ENCODE data around the gene MAGED2.
A peak's percentile ranks its signal among the peaks of the same experiment; 100 is the strongest.
"Not testable (repeated sequence)": the region's sequence is repeated elsewhere in the genome, so short reads cannot be mapped to it uniquely, and the experiment has no call there.

Gene MAGED2

GRCh38 chrX:54807524-54808108 is at the start of gene MAGED2:
TSS of gene MAGED2 (plus strand) at chrX:54807745. CDS start at chrX:54809332, 1,587 bp downstream.
- peak in 1 of 2 experiments; percentile 38 for DNase-seq

DNA sequence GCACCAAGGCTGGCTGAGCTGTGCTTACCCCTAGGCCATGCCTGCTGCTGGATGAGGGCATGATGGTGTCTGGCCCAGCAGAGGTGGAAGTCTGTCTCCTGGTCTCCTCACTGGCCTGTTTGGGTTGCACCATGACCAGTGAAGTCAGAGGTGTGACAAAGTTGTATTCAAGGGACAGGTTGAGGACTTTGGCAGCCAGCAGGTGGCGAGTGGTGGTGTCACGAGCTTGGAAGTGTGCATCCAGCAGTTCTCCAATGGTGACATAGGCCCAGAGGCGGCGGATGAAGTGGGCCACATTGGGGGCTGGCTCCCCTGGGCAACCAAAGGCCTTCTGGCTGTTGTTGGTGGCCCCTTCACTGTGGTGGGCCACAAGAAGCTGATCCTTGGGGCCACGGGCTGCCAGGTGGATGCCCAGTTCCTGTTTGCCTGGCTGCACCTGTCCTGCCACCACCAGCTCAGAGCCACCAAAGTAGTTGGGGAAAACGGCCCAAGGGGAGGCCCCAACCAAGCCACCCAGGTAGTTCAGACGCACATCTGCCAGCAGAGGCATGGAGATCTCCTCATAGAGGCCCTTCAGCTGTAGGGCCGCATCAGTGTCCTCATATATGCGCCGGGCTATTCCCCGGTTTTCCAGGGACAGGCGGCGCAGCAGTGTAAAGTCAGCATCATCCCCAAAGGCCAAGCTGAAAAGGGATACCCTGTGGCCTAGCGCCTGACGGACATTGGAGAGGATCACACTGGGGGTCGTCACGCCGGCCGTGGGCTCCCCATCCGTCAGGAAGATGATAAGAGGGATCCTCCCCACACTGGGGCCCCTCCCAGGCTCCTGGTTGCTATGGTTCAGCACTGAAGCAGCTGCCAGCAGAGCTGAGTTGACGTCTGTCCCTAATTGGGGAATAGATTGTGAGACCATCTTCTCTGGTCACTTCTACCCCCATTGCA is 49.2 kb upstream of the MAGED2 start:
- no peak for DNase-seq

- DNase-seq = peak; percentile 48 to 53
Observed at GRCh38 chrX:54774391-54775094, 33.0 kb upstream of the MAGED2 start.

GRCh38 chrX:54776061-54776460 is 31.5 kb upstream of the MAGED2 start:
- DNase-seq = no peak

GRCh38 chrX:54776987-54777672 is 30.4 kb upstream of the MAGED2 start:
- DNase-seq = no peak

DNA sequence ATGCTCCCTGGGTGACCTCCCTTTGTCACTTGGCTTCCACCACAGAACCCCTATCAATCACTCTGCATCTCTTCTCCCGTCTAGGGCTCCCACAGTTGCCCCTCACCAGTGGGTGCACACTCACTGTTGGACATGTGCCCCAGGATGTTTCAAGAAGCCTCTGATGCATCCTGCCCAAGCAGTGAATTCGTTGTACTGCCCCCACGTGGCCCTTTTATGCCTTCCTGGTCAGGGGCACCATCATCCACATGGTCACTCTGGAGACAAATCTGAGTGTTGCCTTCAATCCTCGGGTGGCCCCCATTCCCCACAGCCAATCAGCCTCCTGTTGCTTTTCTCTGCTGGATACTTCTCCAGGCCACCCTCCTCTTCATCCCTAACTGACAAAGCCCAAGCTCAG is 21.6 kb upstream of the MAGED2 start:
- peak in 1 of 2 experiments; percentile 42 for DNase-seq

DNA sequence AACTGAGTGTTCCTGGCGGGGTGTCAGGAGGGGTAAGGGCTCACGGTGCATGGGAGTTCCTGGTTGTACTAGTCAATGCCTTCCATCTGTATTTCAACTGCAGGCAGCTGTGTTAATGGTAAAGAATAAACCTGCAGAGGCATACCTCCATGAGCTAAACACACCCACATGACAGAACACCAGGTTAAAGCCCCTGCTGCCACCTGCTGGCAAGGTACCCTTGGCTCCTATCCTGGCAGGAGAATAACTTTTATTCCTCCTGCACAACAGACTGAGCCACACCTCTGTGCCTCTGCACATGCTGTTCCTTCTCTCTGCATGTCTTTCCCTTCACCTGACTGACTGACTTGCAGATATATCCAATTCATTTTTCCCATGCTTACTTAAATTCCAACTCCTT is 20.6 kb upstream of the MAGED2 start:
- peak in 1 of 2 experiments; percentile 25 for DNase-seq

DNA sequence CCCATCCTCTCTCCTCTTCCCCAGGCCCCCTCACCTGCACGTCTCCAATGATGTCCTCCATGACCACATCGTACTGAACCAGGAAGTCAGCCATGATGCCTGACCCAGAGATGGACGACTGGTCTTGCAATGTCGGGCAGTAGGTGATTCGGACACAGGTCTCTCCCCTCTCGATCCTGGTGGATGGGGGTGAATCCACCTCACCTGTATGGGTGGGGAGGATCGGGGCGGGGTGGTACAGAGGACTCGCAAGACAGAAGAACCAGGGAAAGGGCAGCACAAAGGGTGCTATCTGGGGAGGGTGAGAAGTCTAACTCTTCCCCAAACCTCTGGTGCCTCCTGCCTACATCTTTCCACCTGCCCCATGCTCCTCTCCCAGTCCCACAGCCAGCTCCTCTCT is 19.1 kb upstream of the MAGED2 start:
- no peak for DNase-seq

DNA sequence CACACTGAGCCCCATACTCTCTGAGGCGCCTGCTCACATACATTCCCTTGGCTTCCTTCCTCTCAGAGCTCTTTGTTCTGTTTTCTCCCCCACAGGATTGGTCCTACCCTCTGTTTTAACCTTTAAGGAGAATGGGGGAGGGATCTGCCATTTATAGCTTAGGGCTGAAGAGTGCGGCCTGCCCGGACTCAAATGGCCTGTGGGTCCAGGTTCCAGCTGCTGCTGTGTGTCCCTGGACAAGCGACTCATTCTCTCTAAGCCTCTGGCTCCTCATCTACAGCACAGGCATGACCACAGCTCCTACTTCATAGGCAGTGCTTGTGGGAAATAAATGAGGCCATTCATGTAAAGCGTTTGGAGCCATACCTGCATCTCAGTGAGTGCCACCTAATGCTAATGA is 18.1 kb upstream of the MAGED2 start:
- not testable (repeated sequence) for DNase-seq

GRCh38 chrX:54794028-54794427 is 13.5 kb upstream of the MAGED2 start:
- no peak for DNase-seq

GRCh38 chrX:54794795-54795194 is 12.8 kb upstream of the MAGED2 start:
- DNase-seq = no peak

DNA sequence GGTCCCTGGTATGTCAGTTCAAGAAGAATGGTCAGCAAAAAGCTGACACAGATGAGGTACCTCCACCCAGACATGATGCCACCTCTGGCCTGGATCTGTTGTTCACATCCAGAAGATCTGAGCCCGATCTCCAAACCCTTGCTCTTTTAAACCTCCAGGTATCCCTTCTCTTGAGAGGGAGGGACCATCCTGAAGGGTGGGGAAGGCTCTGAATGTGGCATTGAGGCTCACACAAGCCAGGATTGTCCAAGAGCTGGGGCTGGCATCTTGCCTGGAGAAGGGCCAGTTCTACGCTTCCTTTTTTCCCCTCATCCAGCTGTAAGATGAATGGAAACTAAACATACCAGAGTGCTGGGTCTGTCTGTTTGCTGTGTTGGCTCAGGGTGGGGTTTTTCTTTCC is 9.4 kb upstream of the MAGED2 start, which contains the start of gene ITIH6:
Gene ITIH6, minus strand, starts transcription at position 119 of the 400 bp plus-strand sequence. Its CDS starts 45 bp downstream, at position 74.
- DNase-seq = no peak

DNA sequence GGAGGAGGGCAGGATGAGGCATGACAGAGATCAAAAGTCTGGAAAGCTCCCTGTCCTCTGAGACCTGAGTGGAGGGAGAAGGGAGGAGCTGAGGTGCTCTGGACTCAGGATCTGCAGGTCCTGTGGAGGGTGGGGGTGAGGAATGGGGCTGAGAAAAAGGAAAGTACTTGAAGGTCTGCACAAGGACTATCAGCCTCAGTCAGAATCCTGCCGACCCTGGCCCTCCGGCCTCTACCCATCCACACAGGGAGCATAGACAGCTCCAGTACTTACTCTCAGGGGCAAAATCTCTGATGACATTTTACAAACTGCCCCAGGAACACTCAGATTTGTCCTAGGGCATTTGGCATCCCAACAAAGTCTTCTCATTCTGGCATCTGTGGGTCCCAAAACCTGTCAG is 8.5 kb upstream of the MAGED2 start:
- DNase-seq = no peak

DNA sequence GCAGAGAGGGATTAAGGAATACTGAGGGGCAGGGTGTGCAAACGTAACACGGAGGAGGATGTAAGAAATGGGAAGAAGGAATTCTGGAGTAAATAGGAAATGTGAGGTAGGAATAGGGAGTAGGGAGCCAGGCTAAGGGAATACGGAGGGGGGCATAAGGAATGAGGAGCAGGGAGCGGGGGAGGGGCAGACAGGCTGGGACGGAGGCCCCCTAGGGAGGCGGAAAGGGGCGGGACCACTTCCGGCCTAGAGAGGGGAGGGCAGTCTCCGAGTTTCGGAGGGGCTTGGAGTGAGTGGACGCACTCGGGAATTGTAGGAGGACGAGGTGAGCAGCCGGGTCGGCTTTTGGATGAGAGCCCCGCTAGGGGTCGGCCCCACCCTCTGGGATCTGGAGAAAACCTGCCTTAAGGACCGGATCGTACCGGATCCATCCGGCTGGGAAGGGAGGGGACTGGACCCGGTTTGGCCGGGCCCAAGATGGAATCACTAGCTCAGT is 612 bp downstream of the MAGED2 start:
- peak; percentile 43 to 84 for DNase-seq

DNA sequence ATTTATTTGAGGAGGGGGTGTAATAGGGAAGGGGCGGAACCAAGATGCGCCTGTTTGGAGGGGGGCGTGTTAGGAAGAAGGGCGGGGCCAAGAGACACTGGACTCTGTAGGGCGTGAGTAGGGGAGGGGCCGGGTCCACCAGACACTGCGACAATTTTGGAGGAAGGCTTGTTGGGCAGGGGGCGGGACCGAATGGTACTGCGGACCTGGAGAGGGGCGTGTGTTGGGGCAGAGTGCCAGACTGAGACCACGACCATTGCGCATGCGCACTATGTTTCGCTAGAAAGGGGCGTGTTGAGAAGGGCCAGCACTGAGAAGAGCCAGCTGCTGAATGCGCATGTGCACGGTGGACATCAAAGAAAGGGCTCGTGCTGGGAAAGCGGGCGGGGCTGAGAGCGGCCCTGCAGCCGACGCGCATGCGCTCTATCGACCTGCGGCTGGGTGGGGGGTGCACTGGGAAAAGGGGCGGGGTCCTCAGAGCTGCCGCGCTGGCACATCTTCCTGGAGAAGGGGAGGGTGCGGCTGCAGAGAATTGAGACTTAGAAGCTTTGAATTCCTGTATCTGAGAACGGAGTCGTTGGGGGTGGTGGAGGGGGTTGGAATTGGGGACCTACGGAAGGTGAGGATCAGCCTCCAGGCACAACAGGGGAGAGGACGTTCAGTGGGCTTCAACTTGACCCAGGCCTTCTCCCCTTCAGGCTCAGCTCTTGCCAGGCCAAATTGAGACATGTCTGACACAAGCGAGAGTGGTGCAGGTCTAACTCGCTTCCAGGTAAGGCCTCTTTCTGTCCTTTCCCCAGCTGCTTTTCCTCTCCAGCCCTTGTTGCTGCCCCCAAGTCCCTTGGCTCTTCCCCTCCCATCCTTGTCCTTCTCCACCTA is 1.3 kb downstream of the MAGED2 start:
- peak; percentile 93 to 97 for DNase-seq

- DNase-seq = no peak
Observed at GRCh38 chrX:54810532-54810931, 3.0 kb downstream of the MAGED2 start.

GRCh38 chrX:54811301-54811885 is 3.8 kb downstream of the MAGED2 start:
- DNase-seq = no peak

DNA sequence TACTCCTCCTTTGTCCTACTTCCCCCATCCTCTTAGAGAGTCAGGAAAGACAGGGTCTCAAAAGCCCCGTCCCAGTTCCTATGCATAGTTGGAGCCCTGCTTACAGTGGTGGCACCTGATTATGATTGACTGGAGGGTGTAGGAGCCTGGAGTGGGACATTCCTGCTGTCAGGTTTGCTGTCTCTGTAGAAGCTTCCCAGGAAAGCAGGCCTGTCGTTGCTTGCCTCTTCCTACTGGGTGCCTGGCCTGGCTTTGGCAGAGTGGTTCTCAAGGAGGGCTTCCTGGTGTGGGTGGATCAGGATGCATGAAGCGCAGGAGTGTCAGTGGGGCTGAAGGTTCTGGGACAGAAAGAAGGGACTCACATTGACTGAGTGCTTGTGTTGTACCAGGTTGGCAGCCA is 4.8 kb downstream of the MAGED2 start:
- DNase-seq = no peak

DNA sequence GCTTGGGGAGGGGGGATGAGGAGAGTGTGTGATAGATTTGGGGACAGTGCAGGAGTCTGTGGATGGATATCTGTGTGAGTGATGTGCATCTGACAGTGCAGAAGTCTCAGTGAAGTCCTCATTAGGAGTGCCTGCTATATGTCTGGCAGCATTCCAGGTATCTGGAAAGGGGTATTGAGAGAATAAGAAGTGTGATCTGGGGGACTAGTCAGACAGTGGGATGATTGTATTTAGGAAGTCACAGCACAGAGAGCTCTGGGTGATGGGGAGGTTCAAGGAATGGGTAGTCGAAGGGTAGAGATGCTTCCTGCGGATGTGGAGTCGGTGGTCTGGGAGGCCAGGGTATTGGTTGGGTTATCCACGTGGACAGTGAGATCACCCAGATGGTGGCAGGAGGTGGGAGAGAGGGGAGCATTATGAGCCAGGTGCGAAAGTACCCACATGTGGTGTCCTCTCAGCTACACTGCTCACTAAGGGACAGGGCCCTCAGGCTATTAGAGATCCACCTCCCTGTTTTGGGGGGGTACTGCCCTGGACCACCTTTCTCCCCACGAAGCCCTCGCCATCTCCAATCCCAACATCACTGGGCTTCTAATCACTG is 9.8 kb downstream of the MAGED2 start:
- DNase-seq = no peak

GRCh38 chrX:54818221-54818620 is 10.7 kb downstream of the MAGED2 start:
- DNase-seq = no peak

GRCh38 chrX:54819201-54819600 is 11.7 kb downstream of the MAGED2 start:
- no peak for DNase-seq

Data from NCI-H526 (cell line).